WTC11 (cell line): ENCODE measurements around the gene FOXP1.

Source experiments
- ATF1 ChIP-seq: sonication (generic); formaldehyde crosslinking; IDR thresholded peaks from 2 replicates; pipeline ENCODE4 v1.8.1; 2023; ENCODE audit warnings: mild to moderate bottlenecking, moderate library complexity, missing genetic modification reagents
- CBFB ChIP-seq: sonication (generic); formaldehyde crosslinking; IDR thresholded peaks from 2 replicates; pipeline ENCODE4 v1.8.1; 2022; ENCODE audit warnings: mild to moderate bottlenecking, low read depth, missing genetic modification reagents
- ELF4 ChIP-seq: sonication (generic); formaldehyde crosslinking; IDR thresholded peaks from 2 replicates; pipeline ENCODE4 v1.8.1; 2022; ENCODE audit warnings: low read depth, mild to moderate bottlenecking, moderate library complexity, missing genetic modification reagents
- ESRRA ChIP-seq: sonication (generic); formaldehyde crosslinking; IDR thresholded peaks from 2 replicates; pipeline ENCODE4 v1.8.1; 2022; ENCODE audit warnings: mild to moderate bottlenecking, missing genetic modification reagents, borderline replicate concordance
- IRF2 ChIP-seq: sonication (generic); formaldehyde crosslinking; IDR thresholded peaks from 2 replicates; pipeline ENCODE4 v1.8.0; 2022; ENCODE audit warnings: low read depth, missing genetic modification reagents, borderline replicate concordance
- SOX15 ChIP-seq: fragments of 250-450 bp; sonication (Bioruptor Pico); IDR thresholded peaks from 2 replicates; pipeline ENCODE4 v1.9.0; 2021; ENCODE audit warnings: mild to moderate bottlenecking
- SP1 ChIP-seq: sonication (generic); formaldehyde crosslinking; conservative IDR thresholded peaks from 2 replicates; pipeline ENCODE4 v1.8.1; 2022; ENCODE audit warnings: missing genetic modification reagents
- TEAD1 ChIP-seq: sonication (generic); formaldehyde crosslinking; IDR thresholded peaks from 2 replicates; pipeline ENCODE4 v1.8.0; 2022; ENCODE audit warnings: mild to moderate bottlenecking, missing genetic modification reagents
- ZNF138 ChIP-seq: sonication (generic); formaldehyde crosslinking; conservative IDR thresholded peaks from 2 replicates; pipeline ENCODE4 v1.8.1; 2022; ENCODE audit warnings: mild to moderate bottlenecking, moderate library complexity, missing genetic modification reagents
- ZNF263 ChIP-seq: sonication (generic); formaldehyde crosslinking; IDR thresholded peaks from 2 replicates; pipeline ENCODE4 v1.8.1; 2022; ENCODE audit warnings: low read depth, mild to moderate bottlenecking, moderate library complexity, missing genetic modification reagents
- TF ChIP-seq, protein P1 (sequence below): sonication (generic); formaldehyde crosslinking; IDR thresholded peaks from 2 replicates; pipeline ENCODE4 v1.8.0; 2022; ENCODE audit warnings: mild to moderate bottlenecking, missing genetic modification reagents
- TF ChIP-seq, protein P2 (sequence below): fragments of 200-600 bp; IDR thresholded peaks from 2 replicates; pipeline ENCODE4 v1.8.0; 2022; ENCODE audit warnings: antibody characterized with exemption
- TF ChIP-seq, protein P3 (sequence below): sonication (generic); formaldehyde crosslinking; IDR thresholded peaks from 2 replicates; pipeline ENCODE4 v1.8.1; 2023; ENCODE audit warnings: mild to moderate bottlenecking, missing genetic modification reagents, moderate library complexity
- TF ChIP-seq, protein P4 (sequence below): sonication (generic); formaldehyde crosslinking; IDR thresholded peaks from 2 replicates; pipeline ENCODE4 v1.8.1; 2022; ENCODE audit warnings: low read depth, missing genetic modification reagents, borderline replicate concordance

DNA sequence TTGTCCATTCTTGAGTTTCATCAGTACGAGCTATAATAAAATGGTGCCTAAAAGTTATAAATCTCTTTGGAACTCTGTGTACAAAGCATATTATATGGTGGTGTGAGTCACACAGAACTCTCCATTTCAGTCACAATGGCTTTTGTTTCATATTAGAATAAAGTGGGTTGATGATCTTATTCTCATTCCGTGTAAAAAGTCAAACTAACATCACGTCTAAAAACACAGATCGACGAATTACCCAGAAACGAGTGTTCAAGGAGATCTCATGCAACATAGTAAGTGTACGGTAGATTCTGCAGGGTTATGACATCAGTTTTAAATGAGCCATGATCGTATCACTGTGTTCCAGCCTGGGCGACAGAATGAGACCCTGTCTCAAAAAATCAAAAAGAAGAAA is 122.4 kb downstream of the FOXP1 start:
- TF ChIP-seq, protein P1, sequence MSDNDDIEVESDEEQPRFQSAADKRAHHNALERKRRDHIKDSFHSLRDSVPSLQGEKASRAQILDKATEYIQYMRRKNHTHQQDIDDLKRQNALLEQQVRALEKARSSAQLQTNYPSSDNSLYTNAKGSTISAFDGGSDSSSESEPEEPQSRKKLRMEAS = no peak
- TF ChIP-seq, protein P2, sequence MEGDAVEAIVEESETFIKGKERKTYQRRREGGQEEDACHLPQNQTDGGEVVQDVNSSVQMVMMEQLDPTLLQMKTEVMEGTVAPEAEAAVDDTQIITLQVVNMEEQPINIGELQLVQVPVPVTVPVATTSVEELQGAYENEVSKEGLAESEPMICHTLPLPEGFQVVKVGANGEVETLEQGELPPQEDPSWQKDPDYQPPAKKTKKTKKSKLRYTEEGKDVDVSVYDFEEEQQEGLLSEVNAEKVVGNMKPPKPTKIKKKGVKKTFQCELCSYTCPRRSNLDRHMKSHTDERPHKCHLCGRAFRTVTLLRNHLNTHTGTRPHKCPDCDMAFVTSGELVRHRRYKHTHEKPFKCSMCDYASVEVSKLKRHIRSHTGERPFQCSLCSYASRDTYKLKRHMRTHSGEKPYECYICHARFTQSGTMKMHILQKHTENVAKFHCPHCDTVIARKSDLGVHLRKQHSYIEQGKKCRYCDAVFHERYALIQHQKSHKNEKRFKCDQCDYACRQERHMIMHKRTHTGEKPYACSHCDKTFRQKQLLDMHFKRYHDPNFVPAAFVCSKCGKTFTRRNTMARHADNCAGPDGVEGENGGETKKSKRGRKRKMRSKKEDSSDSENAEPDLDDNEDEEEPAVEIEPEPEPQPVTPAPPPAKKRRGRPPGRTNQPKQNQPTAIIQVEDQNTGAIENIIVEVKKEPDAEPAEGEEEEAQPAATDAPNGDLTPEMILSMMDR = no peak
- TF ChIP-seq SOX15 = no peak
- TF ChIP-seq ELF4 (CRISPR knock-in tag) = no peak
- TF ChIP-seq TEAD1 (CRISPR knock-in tag) = no peak
- TF ChIP-seq IRF2 (CRISPR knock-in tag) = no peak
- TF ChIP-seq ESRRA = no peak
- no peak for TF ChIP-seq CBFB
- TF ChIP-seq, protein P3, sequence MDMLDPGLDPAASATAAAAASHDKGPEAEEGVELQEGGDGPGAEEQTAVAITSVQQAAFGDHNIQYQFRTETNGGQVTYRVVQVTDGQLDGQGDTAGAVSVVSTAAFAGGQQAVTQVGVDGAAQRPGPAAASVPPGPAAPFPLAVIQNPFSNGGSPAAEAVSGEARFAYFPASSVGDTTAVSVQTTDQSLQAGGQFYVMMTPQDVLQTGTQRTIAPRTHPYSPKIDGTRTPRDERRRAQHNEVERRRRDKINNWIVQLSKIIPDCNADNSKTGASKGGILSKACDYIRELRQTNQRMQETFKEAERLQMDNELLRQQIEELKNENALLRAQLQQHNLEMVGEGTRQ (CRISPR knock-in tag) = no peak
- no peak for TF ChIP-seq ZNF263 (CRISPR knock-in tag)
- TF ChIP-seq, protein P4, sequence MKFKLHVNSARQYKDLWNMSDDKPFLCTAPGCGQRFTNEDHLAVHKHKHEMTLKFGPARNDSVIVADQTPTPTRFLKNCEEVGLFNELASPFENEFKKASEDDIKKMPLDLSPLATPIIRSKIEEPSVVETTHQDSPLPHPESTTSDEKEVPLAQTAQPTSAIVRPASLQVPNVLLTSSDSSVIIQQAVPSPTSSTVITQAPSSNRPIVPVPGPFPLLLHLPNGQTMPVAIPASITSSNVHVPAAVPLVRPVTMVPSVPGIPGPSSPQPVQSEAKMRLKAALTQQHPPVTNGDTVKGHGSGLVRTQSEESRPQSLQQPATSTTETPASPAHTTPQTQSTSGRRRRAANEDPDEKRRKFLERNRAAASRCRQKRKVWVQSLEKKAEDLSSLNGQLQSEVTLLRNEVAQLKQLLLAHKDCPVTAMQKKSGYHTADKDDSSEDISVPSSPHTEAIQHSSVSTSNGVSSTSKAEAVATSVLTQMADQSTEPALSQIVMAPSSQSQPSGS (CRISPR knock-in tag) = no peak
- no peak for TF ChIP-seq SP1 (CRISPR knock-in tag)
- no peak for TF ChIP-seq ATF1 (CRISPR knock-in tag)
- no peak for TF ChIP-seq ZNF138
